Thyroid gland (tissue), 4 donors: ENCODE results near the gene TBC1D8.

Source experiments
- POLR2A ChIP-seq, 2 donors: fragments of 450-650 bp; IDR thresholded peaks; one replicate each; pipeline ENCODE4 v1.6.1; 2017; ENCODE audit warnings: antibody characterized with exemption in 2 of 2, mild to moderate bottlenecking in 2 of 2, moderate library complexity in 1 of 2
- TF ChIP-seq, protein P1 (sequence below), 6 experiments: fragments of 200-600 bp in 3 of 6; fragments of 450-650 bp in 3 of 6; sonication (generic) in 3 of 6; IDR thresholded peaks; one replicate each; pipeline ENCODE4 v1.5.1; 2016 to 2019; ENCODE audit warnings: antibody characterized with exemption in 6 of 6, mild to moderate bottlenecking in 2 of 6, inconsistent platforms in 1 of 6, moderate library complexity in 1 of 6

DNA sequence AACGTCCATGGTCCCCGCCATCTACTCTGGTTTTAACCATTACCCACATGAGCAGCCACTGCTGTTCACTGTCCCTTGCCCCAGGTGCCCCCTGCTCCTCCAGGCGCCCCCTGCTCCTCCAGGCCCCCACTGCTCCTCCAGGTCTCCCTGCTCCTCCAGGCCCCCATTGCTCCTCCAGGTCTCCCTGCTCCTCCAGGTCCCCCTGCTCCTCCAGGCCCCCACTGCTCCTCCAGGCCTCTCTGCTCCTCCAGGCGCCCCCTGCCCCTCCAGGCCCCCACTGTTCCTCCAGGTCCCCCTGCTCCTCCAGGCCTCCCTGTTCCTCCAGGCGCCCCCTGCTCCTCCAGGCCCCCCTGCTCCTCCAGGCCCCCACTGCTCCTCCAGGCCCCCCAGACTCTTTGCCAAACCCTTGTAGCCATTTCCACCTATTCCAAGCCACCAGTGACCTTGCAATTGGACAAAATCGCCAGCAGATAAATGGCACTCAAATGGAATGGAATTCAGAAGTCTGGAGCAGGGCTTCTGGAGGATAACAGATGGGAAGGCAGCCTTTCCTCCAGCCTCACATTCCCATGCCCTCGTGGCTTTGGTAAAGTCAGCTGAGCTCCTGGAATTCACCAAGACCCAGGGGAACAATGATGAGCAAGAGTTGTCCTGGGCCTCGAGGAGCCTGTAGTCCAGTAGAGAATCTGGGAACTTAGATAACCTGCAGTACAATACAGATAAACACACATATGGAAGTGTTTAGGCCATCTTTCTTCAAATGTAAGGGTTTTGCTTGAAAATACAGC is 162.4 kb downstream of the TBC1D8 start:
- no peak for TF ChIP-seq POLR2A (IDR thresholded peaks at IDR 0.05)
- TF ChIP-seq, protein P1, sequence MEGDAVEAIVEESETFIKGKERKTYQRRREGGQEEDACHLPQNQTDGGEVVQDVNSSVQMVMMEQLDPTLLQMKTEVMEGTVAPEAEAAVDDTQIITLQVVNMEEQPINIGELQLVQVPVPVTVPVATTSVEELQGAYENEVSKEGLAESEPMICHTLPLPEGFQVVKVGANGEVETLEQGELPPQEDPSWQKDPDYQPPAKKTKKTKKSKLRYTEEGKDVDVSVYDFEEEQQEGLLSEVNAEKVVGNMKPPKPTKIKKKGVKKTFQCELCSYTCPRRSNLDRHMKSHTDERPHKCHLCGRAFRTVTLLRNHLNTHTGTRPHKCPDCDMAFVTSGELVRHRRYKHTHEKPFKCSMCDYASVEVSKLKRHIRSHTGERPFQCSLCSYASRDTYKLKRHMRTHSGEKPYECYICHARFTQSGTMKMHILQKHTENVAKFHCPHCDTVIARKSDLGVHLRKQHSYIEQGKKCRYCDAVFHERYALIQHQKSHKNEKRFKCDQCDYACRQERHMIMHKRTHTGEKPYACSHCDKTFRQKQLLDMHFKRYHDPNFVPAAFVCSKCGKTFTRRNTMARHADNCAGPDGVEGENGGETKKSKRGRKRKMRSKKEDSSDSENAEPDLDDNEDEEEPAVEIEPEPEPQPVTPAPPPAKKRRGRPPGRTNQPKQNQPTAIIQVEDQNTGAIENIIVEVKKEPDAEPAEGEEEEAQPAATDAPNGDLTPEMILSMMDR (IDR thresholded peaks at IDR 0.05), result no peak
